Glomerular endothelial cell (primary cell): ENCODE data around the gene SOCS4. TPM values are rescaled to one million over a fixed set of nuclear protein-coding genes. Genes with fewer than 3 reads are reported as not detected.

ENCODE experiments used
- DNase-seq: peaks from one replicate; pipeline ENCODE4 v3.0.0-alpha.2; 2011; ENCODE audit warnings: low read depth, low spot score; ENCODE audit errors: extremely low read depth
- total RNA-seq: library from RNA; depleted of rRNA; stranded (reverse); fragments of >200 nt; gene quantifications from 2 replicates; pipeline ENCODE4 v1.2.3, GENCODE V29; 2015

Gene SOCS4
- total RNA-seq, 1 donor from 2014 or later, result 16.3 TPM

- no peak for DNase-seq
Measured at GRCh38 chr14:55084401-55085059, 57.5 kb downstream of the SOCS4 start.

DNA sequence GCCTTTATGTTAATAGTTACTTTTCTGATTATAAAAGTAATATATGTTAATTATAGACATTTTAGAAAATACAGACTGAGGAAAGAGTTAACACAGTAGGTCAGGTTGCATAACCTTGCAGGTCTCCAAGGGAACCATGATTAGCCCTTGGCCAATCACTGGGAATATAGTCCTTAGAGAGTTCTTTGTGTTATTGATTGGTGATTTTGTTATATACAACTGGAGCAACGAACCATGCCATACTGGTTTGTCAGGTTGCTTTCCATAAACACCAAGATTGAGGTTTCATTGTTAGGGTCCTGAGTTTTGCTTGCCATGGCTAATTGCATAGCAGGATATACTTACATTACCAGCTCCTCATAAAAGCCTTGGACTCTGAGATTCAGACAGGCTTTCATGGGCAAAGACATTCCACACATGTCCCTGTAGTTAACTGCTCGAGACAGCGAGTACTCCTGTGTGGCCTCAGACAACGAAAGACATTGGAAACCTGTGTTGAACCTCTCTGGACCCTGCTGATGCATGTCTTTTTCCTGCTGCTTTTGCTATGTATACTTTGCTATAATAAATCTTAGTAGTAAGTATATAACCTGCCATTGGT is 58.1 kb downstream of the SOCS4 start:
- DNase-seq, result no peak

DNA sequence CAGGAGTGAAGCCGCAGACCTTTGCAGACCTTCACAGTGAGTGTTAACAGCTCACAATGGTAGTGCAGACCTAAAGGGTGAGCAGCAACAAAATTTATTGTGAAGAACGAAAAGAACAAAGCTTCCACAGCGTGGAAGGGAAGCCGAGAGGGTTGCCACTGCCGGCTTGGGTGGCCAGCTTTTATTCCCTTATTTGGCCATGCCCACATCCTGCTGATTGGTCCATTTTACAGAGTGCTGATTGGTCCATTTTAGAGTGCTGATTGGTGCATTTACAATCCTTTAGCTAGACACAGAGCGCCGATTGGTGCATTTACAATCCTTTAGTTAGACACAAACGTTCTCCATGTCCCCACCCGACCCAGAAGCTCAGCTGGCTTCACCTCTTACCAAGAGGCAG is 59.9 kb downstream of the SOCS4 start:
- no peak for DNase-seq

- DNase-seq, result no peak
Measured at GRCh38 chr14:55088356-55088755, 61.3 kb downstream of the SOCS4 start.

- no peak for DNase-seq
Measured at GRCh38 chr14:55092341-55092740, 65.3 kb downstream of the SOCS4 start.

DNA sequence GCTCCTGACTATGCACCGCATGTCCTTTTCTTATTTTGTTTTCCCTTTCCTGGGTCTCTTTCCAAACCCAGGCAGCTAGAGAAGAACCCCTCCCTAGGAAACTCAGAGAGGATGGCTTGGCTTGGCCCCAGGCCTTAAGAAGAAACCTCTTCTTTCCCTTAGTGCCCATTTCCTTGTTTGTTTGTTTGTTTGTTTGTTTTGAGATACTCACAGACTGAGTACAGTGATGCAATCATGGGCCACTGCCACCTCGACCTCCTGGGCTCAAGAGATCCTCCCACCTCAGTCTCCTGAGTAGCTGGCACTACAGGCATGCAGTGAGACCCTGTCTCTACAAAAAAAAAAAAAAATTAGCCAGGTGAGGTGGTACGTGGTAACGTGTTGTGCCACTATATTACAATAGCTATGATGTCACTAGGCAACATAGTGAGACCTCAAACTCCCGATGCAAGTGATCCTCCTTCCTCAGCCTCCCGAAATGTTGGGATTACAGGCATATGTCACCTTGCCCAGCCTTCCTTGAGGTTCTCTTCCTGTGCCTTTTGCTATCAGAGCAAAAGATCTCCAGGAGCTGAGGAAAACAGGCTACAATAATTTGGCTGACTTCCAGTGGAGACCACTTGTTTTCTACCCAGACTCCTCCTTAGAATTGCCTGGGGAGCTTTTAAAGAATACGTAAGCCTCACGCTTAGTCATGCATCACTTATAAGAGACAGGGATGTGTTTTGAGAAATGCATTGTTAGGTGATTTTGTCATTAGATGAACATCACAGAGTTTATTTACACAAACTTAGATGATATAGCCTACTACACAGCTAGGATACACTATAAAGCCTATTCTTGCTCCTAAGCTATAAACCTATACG is 67.5 kb downstream of the SOCS4 start:
- DNase-seq, result no peak

DNA sequence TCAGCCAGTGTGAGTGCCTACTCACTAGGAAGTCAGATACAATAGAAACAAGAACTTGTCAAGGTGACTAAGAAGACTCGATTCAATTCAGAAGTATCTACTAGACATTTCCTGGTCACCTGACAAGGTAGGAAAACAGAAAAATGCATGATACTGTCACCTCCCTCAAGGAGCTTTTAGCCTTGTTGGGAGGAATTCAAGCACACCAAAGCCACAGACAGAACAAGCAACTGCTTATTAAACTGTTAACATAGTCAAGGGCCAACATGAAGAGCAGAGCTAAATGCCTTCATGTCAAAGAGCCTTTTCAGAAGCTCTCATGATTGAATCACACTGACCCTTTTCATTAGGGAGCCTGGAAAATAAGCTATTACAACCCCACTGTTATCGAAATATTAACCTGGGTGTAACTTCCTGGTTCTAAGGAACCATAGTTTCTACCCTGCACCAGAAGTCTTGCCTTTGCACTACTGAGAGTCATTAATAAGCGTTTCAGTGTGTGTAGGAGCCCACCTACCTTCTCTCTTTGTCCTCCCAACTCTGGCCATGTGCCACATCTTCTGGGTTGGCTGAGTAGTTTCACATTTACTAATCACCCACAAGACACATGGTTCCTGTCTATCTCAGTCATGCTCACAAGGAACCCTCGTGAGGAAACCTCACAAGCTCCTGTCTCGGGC is 71.0 kb downstream of the SOCS4 start:
- no peak for DNase-seq

DNA sequence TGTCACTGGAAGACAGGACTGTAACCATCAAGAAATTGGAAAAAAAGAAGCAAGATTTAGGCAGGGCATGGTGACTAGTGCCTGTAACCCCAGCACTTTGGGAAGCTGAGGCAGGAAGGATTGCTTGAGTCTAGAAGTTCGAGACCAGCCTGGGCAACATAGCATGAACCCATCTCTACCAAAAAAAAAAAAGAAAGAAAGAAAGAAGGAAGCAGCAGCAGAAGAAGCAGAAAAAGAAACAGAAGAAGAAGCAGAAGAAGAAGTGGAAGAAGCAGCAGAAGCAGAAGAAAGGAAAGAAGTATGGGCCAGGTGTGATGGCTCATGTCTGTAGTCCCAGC is 71.5 kb downstream of the SOCS4 start:
- DNase-seq, result no peak

Other genes with a start within 250 kb of the SOCS4 start
- gene GCH1, start 124.4 kb upstream of the SOCS4 start, total RNA-seq, result 12.0 and 15.0 TPM in 2 replicates
- gene WDHD1, start 137 bp upstream of the SOCS4 start, total RNA-seq, result 4.2 and 5.1 TPM in 2 replicates
- gene MAPK1IP1L, start 24.4 kb downstream of the SOCS4 start, total RNA-seq, result 82.1 and 86.0 TPM in 2 replicates
- 38.2 and 61.0 TPM in 2 replicates for gene LGALS3, start 102.0 kb downstream of the SOCS4 start, total RNA-seq
- 7.4 and 8.9 TPM in 2 replicates for gene DLGAP5, start 164.3 kb downstream of the SOCS4 start, total RNA-seq
- 15.1 and 17.3 TPM in 2 replicates for gene FBXO34, start 244.2 kb downstream of the SOCS4 start, total RNA-seq